Fibroblast of villous mesenchyme (primary cell): ENCODE measurements around the gene SUPT16H. TPM values are rescaled to one million over a fixed set of nuclear protein-coding genes. Genes with fewer than 3 reads are reported as not detected.
A peak's percentile ranks its signal among the peaks of the same experiment; 100 is the strongest.
"Not testable (repeated sequence)": the region's sequence is repeated elsewhere in the genome, so short reads cannot be mapped to it uniquely, and the experiment has no call there.

Experiments
- DNase-seq: peaks from one replicate; pipeline ENCODE4 v3.0.0-alpha.2; 2010; ENCODE audit warnings: low read depth
- H3K4me3 ChIP-seq: 2 replicates; pipeline ENCODE4 v1.5.1; 2011; ENCODE audit warnings: low read depth, mild to moderate bottlenecking, low read length
- CTCF ChIP-seq: IDR thresholded peaks from 2 replicates; pipeline ENCODE4 v1.5.1; 2012; ENCODE audit warnings: low read depth, mild to moderate bottlenecking, low read length; ENCODE audit not compliant: insufficient read depth
- total RNA-seq: library from RNA; depleted of rRNA; stranded (reverse); fragments of >200 nt; gene quantifications from 2 replicates; pipeline ENCODE4 v1.2.3, GENCODE V29; 2012

SUPT16H gene
- total RNA-seq, 1 donor: 87.7 TPM

GRCh38 chr14:21313512-21313911 lies 70.3 kb downstream of the SUPT16H start:
- DNase-seq: no peak
- H3K4me3 ChIP-seq: no peak overlapping the region
- no peak for TF ChIP-seq CTCF

GRCh38 chr14:21311614-21312013 lies 72.2 kb downstream of the SUPT16H start:
- H3K4me3 ChIP-seq: no peak overlapping the region
- TF ChIP-seq CTCF: no peak
- DNase-seq: no peak

GRCh38 chr14:21309956-21310355 lies 73.9 kb downstream of the SUPT16H start:
- H3K4me3 ChIP-seq: no peak overlapping the region
- no peak for TF ChIP-seq CTCF
- no peak for DNase-seq

- no peak for DNase-seq
- TF ChIP-seq CTCF: no peak
- peak overlapping the region; percentile 24 for H3K4me3 ChIP-seq
Measured at GRCh38 chr14:21309238-21309636, 74.6 kb downstream of the SUPT16H start.

- peak overlapping the region; percentile 34 for H3K4me3 ChIP-seq
- no peak for TF ChIP-seq CTCF
- DNase-seq: peak; percentile 70
Measured at GRCh38 chr14:21308479-21309237, 75.2 kb downstream of the SUPT16H start.

GRCh38 chr14:21308132-21308478 lies 75.7 kb downstream of the SUPT16H start:
- H3K4me3 ChIP-seq: no peak overlapping the region
- no peak for TF ChIP-seq CTCF

GRCh38 chr14:21307637-21308036 lies 76.2 kb downstream of the SUPT16H start:
- TF ChIP-seq CTCF: no peak
- no peak overlapping the region for H3K4me3 ChIP-seq
- no peak for DNase-seq

More at GRCh38 chr14:21308132-21308478, 75.7 kb downstream of the SUPT16H start:
- no peak for DNase-seq

- not testable (repeated sequence) for H3K4me3 ChIP-seq, DNase-seq
Measured at GRCh38 chr14:21302836-21303140, 81.0 kb downstream of the SUPT16H start.
